HepG2 (cell line): ENCODE measurements around the gene LRRC8E. TPM values are rescaled to one million over a fixed set of nuclear protein-coding genes. Genes with fewer than 3 reads are reported as not detected.

Experiments
- AGO1 ChIP-seq: fragments of 200-400 bp; formaldehyde crosslinking; IDR thresholded peaks from 2 replicates; pipeline ENCODE4 v1.6.1; 2017; ENCODE audit warnings: mild to moderate bottlenecking, low read depth, low read length, moderate library complexity; ENCODE audit not compliant: poor library complexity, severe bottlenecking
- ARHGAP35 ChIP-seq: sonication (generic); formaldehyde crosslinking; IDR thresholded peaks from 2 replicates; pipeline ENCODE4 v1.9.0; 2022; ENCODE audit warnings: mild to moderate bottlenecking, inconsistent platforms, moderate library complexity, missing genetic modification reagents, borderline replicate concordance
- ETV6 ChIP-seq: sonication (generic); formaldehyde crosslinking; conservative IDR thresholded peaks from 2 replicates; pipeline ENCODE4 v1.4.0; 2020; ENCODE audit warnings: missing genetic modification reagents
- FOXK1 ChIP-seq: sonication (generic); formaldehyde crosslinking; IDR thresholded peaks from 2 replicates; pipeline ENCODE4 v1.4.0; 2020; ENCODE audit warnings: low read depth, missing genetic modification reagents, borderline replicate concordance
- MEIS2 ChIP-seq: sonication (generic); formaldehyde crosslinking; IDR thresholded peaks from 2 replicates; pipeline ENCODE4 v1.9.0; 2021; ENCODE audit warnings: mild to moderate bottlenecking, missing genetic modification reagents
- NAIF1 ChIP-seq: sonication (generic); formaldehyde crosslinking; IDR thresholded peaks from 2 replicates; pipeline ENCODE4 v1.5.0; 2020; ENCODE audit warnings: mild to moderate bottlenecking, missing genetic modification reagents, borderline replicate concordance
- NFIC ChIP-seq: IDR thresholded peaks from 2 replicates; pipeline ENCODE4 v1.6.1; 2012; ENCODE audit warnings: mild to moderate bottlenecking, low read length, inconsistent platforms
- NR2F2 ChIP-seq: IDR thresholded peaks from 2 replicates; pipeline ENCODE4 v1.6.1; 2012; ENCODE audit warnings: low read depth, inconsistent platforms, borderline replicate concordance
- RCOR2 ChIP-seq: IDR thresholded peaks from 2 replicates; pipeline ENCODE4 v1.6.1; 2016; ENCODE audit warnings: missing biosample characterization, missing genetic modification reagents
- STAG1 ChIP-seq: sonication (generic); formaldehyde crosslinking; IDR thresholded peaks from 2 replicates; pipeline ENCODE4 v1.4.0; 2020; ENCODE audit warnings: missing genetic modification reagents
- ZBTB7A ChIP-seq: sonication (generic); formaldehyde crosslinking; IDR thresholded peaks from 2 replicates; pipeline ENCODE4 v1.8.0; 2022; ENCODE audit warnings: mild to moderate bottlenecking, missing genetic modification reagents
- ZBTB8A ChIP-seq: sonication (generic); formaldehyde crosslinking; IDR thresholded peaks from 2 replicates; pipeline ENCODE4 v1.4.0; 2020; ENCODE audit warnings: mild to moderate bottlenecking, low read depth, missing genetic modification reagents, borderline replicate concordance
- ZFP41 ChIP-seq: sonication (generic); formaldehyde crosslinking; IDR thresholded peaks from 2 replicates; pipeline ENCODE4 v1.4.0; 2020; ENCODE audit warnings: mild to moderate bottlenecking, missing genetic modification reagents, borderline replicate concordance
- ZKSCAN1 ChIP-seq: fragments of 150-350 bp; IDR thresholded peaks from 2 replicates; pipeline ENCODE4 v1.6.1; 2014; ENCODE audit warnings: low read length
- ZNF124 ChIP-seq: sonication (generic); formaldehyde crosslinking; IDR thresholded peaks from 2 replicates; pipeline ENCODE4 v1.4.0; 2020; ENCODE audit warnings: missing genetic modification reagents
- ZNF180 ChIP-seq: sonication (generic); formaldehyde crosslinking; IDR thresholded peaks from 2 replicates; pipeline ENCODE4 v1.4.0; 2020; ENCODE audit warnings: low read depth, missing genetic modification reagents, borderline replicate concordance
- ZNF3 ChIP-seq: IDR thresholded peaks from 2 replicates; pipeline ENCODE4 v1.7.0; 2017; ENCODE audit warnings: inconsistent platforms
- ZNF451 ChIP-seq: sonication (generic); formaldehyde crosslinking; IDR thresholded peaks from 2 replicates; pipeline ENCODE4 v1.5.0; 2020; ENCODE audit warnings: mild to moderate bottlenecking, missing genetic modification reagents
- ZNF562 ChIP-seq: sonication (generic); formaldehyde crosslinking; IDR thresholded peaks from 2 replicates; pipeline ENCODE4 v1.8.0; 2022; ENCODE audit warnings: missing genetic modification reagents, borderline replicate concordance
- ZNF607 ChIP-seq: sonication (generic); formaldehyde crosslinking; IDR thresholded peaks from 2 replicates; pipeline ENCODE4 v1.5.1; 2020; ENCODE audit warnings: missing genetic modification reagents, mild to moderate bottlenecking, borderline replicate concordance
- ZNF670 ChIP-seq: sonication (generic); formaldehyde crosslinking; IDR thresholded peaks from 2 replicates; pipeline ENCODE4 v1.8.0; 2022; ENCODE audit warnings: mild to moderate bottlenecking, missing genetic modification reagents, borderline replicate concordance
- ZNF776 ChIP-seq: sonication (generic); formaldehyde crosslinking; IDR thresholded peaks from 2 replicates; pipeline ENCODE4 v1.4.0; 2020; ENCODE audit warnings: mild to moderate bottlenecking, missing genetic modification reagents
- ZNF790 ChIP-seq: sonication (generic); formaldehyde crosslinking; IDR thresholded peaks from 2 replicates; pipeline ENCODE4 v1.8.0; 2022; ENCODE audit warnings: missing genetic modification reagents, mild to moderate bottlenecking, borderline replicate concordance
- ZNF878 ChIP-seq: sonication (generic); formaldehyde crosslinking; IDR thresholded peaks from 2 replicates; pipeline ENCODE4 v1.8.1; 2023; ENCODE audit warnings: mild to moderate bottlenecking, missing genetic modification reagents, moderate library complexity
- polyA plus RNA-seq, 8 experiments: library from polyadenylated mRNA; depleted of rRNA in 3 of 8; stranded (reverse) in 7 of 8; unstranded in 1 of 8; fragments of >200 nt; fragmentation: Illumina TruSeq in 4 of 8; extraction: Trizol in 4 of 8; gene quantifications; 2 replicates each; pipeline versions ENCODE4 v1.2.1 to v1.2.3, GENCODE V29; 2011 to 2016; ENCODE audit warnings: low read depth in 4 of 8, missing spikeins in 1 of 8, mixed read lengths in 1 of 8; ENCODE audit not compliant: insufficient read depth in 1 of 8
- total RNA-seq, 5 experiments: library from RNA; depleted of rRNA; stranded (reverse); fragments of >200 nt; fragmentation: Illumina TruSeq; extraction: Trizol; gene quantifications; 2 replicates each; pipeline ENCODE4 v1.2.3, GENCODE V29; 2016; ENCODE audit warnings: low read depth in 1 of 5
- TF ChIP-seq, protein P1 (sequence below): sonication (generic); formaldehyde crosslinking; IDR thresholded peaks from 2 replicates; pipeline ENCODE4 v1.9.0; 2021; ENCODE audit warnings: missing genetic modification reagents, mild to moderate bottlenecking, borderline replicate concordance
- TF ChIP-seq, protein P2 (sequence below): IDR thresholded peaks from 2 replicates; pipeline ENCODE4 v1.4.0; 2020; ENCODE audit warnings: mild to moderate bottlenecking, missing genetic modification reagents

LRRC8E gene
- total and polyA plus RNA-seq, 2 of the 13 experiments (the other 11 are each of a cell fraction or from before 2014, with no cell fraction given), result 8.0 to 10.3 TPM

DNA sequence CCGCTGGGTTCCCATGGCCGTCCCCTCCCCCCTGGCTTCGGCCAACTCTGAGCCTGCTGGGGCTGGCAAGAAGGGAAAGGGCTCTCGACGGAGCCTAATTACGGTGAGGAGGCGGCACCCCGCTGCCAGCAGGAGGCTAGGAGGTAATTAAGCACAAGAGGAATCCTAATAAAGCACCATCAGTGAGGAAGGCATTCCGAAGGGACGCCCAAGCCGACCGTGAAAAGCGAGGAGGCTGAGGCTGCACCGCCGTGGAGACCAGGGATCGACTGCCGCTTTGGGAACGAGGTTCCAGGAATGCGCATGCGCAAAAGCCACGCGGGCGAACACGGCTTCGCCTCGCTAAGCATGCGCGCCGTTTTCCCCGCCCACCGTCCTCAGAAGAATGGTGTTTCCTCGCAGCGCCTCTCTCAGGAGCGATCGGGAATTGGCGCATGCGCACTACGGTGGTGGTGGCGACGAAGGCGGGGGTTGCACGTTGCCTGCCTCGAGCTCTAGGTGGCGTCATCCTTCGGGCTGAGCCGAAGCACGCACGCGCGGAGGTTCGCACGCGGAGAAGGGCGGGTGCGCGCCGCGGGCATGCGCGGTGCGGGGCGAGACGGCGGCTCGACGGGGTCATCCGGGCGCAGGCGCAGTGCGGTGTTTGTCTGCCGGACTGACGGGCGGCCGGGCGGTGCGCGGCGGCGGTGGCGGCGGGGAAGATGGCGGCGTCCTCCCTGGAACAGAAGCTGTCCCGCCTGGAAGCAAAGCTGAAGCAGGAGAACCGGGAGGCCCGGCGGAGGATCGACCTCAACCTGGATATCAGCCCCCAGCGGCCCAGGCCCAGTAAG, 15.1 kb downstream of the LRRC8E start, which contains the start of gene MAP2K7 (continued):
- TF ChIP-seq ZNF790 (CRISPR knock-in tag) (peak; percentile 89; the same call in 1 of the 2 replicates), ZNF562 (CRISPR knock-in tag) (no peak), ZNF180 (no peak), AGO1 (peak; percentile 65), ZBTB8A (CRISPR knock-in tag) (no peak), NFIC (no peak), ZNF451 (CRISPR knock-in tag) (peak; percentile 77), RCOR2 (no peak), ZKSCAN1 (no peak), NAIF1 (CRISPR knock-in tag) (no peak), ZNF670 (peak; percentile 64; the same call in 1 of the 2 replicates), MEIS2 (peak; percentile 6; the same call in 1 of the 2 replicates), NR2F2 (peak; percentile 84; the same call in 1 of the 2 replicates), ZNF607 (peak; percentile 89; the same call in 1 of the 2 replicates), FOXK1 (CRISPR knock-in tag) (peak; percentile 59; the same call in 1 of the 2 replicates), ETV6 (CRISPR knock-in tag) (peak; percentile 35; the same call in 1 of the 2 replicates), ZNF878 (CRISPR knock-in tag) (no peak; the same call in 1 of the 2 replicates), ARHGAP35 (CRISPR knock-in tag) (peak; percentile 66; the same call in 1 of the 2 replicates), ZNF776 (CRISPR knock-in tag) (peak; percentile 87; the same call in 1 of the 2 replicates), ZBTB7A (CRISPR knock-in tag) (no peak; the same call in none of the 2 replicates), ZNF3 (CRISPR knock-in tag) (no peak), STAG1 (CRISPR knock-in tag) (peak; percentile 70), ZFP41 (no peak), ZNF124 (CRISPR knock-in tag) (peak; percentile 97; the same call in 1 of the 2 replicates)
- TF ChIP-seq, protein P1, sequence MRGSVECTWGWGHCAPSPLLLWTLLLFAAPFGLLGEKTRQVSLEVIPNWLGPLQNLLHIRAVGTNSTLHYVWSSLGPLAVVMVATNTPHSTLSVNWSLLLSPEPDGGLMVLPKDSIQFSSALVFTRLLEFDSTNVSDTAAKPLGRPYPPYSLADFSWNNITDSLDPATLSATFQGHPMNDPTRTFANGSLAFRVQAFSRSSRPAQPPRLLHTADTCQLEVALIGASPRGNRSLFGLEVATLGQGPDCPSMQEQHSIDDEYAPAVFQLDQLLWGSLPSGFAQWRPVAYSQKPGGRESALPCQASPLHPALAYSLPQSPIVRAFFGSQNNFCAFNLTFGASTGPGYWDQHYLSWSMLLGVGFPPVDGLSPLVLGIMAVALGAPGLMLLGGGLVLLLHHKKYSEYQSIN (CRISPR knock-in tag), result no peak
- TF ChIP-seq, protein P2, sequence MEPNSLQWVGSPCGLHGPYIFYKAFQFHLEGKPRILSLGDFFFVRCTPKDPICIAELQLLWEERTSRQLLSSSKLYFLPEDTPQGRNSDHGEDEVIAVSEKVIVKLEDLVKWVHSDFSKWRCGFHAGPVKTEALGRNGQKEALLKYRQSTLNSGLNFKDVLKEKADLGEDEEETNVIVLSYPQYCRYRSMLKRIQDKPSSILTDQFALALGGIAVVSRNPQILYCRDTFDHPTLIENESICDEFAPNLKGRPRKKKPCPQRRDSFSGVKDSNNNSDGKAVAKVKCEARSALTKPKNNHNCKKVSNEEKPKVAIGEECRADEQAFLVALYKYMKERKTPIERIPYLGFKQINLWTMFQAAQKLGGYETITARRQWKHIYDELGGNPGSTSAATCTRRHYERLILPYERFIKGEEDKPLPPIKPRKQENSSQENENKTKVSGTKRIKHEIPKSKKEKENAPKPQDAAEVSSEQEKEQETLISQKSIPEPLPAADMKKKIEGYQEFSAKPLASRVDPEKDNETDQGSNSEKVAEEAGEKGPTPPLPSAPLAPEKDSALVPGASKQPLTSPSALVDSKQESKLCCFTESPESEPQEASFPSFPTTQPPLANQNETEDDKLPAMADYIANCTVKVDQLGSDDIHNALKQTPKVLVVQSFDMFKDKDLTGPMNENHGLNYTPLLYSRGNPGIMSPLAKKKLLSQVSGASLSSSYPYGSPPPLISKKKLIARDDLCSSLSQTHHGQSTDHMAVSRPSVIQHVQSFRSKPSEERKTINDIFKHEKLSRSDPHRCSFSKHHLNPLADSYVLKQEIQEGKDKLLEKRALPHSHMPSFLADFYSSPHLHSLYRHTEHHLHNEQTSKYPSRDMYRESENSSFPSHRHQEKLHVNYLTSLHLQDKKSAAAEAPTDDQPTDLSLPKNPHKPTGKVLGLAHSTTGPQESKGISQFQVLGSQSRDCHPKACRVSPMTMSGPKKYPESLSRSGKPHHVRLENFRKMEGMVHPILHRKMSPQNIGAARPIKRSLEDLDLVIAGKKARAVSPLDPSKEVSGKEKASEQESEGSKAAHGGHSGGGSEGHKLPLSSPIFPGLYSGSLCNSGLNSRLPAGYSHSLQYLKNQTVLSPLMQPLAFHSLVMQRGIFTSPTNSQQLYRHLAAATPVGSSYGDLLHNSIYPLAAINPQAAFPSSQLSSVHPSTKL, result peak; percentile 41; the same call in 1 of the 2 replicates
